ENCODE measurements around the gene AFF1. TPM values are rescaled to one million over a fixed set of nuclear protein-coding genes. Genes with fewer than 3 reads are reported as not detected.

AFF1 gene
- total RNA-seq, 1 experiment from 2014 or later = 61.9 TPM

- Mint-ChIP-seq H3K4me3 (ENCODE audit: unreplicated experiment) (no peak overlapping the region), H3K36me3 (ENCODE audit: insufficient read depth, unreplicated experiment) (peaks cover 9% of the 10 kb centered on the region), H3K27me3 (ENCODE audit: insufficient read depth, unreplicated experiment) (no peaks in the 10 kb centered on the region), H3K9me3 (ENCODE audit: unreplicated experiment) (no peaks in the 10 kb centered on the region), H3K4me1 (ENCODE audit: insufficient read depth, unreplicated experiment) (no peaks in the 10 kb centered on the region), H3K27ac (ENCODE audit: low read depth, unreplicated experiment) (no peak overlapping the region)
- no peak for DNase-seq (ENCODE audit: unreplicated experiment)
- CTCF ChIA-PET = interaction anchor here (1.4 kb wide), 1 partner anchor 22 kb away, joined by 3 read pairs; no protein-coding TSS in a partner anchor
- no TSS peak for BruUV-seq (replicated peaks)
- intact Hi-C loops (cut with micrococcal nuclease) = no loop called here
- TF ChIP-seq CTCF (IDR thresholded peaks at IDR 0.05; ENCODE audit: unreplicated experiment) = no peak
- POLR2A ChIA-PET = no interaction called here
These were observed 237.1 kb downstream of the AFF1 start for GRCh38 chr4:87171944-87172343.

DNA sequence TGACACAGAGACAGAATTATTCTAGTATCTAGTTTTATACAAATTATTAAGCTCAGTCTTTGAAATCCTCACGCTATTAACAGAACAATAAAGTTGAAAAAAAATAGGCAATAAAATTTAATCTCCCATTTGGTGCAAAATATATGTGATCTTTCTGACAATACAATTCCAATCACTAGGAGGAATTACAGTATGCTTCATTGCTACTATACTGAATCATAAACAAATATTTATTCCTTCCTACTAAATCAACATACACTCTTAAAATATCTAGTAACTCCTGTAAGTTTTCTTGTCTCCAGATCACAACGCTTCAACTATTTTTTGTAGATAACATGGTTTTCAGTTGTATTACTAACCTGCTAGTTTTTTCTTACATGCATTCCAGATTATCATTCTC lies 239.9 kb downstream of the AFF1 start:
- H3K9me3 Mint-ChIP-seq (ENCODE audit: unreplicated experiment) = no peaks in the 10 kb centered on the region
- H3K27me3 Mint-ChIP-seq (ENCODE audit: insufficient read depth, unreplicated experiment) = no peaks in the 10 kb centered on the region
- no peak overlapping the region for H3K27ac Mint-ChIP-seq (ENCODE audit: low read depth, unreplicated experiment)
- H3K4me3 Mint-ChIP-seq (ENCODE audit: unreplicated experiment) = no peak overlapping the region
- DNase-seq (ENCODE audit: unreplicated experiment) = no peak
- ChIA-PET POLR2A (no interaction called here), CTCF (interaction anchor here (1.0 kb wide), 1 partner anchor 60 kb away, joined by 3 read pairs; no protein-coding TSS in a partner anchor)
- H3K4me1 Mint-ChIP-seq (ENCODE audit: insufficient read depth, unreplicated experiment) = no peaks in the 10 kb centered on the region
- no peaks in the 10 kb centered on the region for H3K36me3 Mint-ChIP-seq (ENCODE audit: insufficient read depth, unreplicated experiment)
- intact Hi-C loops (cut with micrococcal nuclease) = no loop called here
- no peak for TF ChIP-seq CTCF (IDR thresholded peaks at IDR 0.05; ENCODE audit: unreplicated experiment)
- BruUV-seq (replicated peaks) = no TSS peak

DNA sequence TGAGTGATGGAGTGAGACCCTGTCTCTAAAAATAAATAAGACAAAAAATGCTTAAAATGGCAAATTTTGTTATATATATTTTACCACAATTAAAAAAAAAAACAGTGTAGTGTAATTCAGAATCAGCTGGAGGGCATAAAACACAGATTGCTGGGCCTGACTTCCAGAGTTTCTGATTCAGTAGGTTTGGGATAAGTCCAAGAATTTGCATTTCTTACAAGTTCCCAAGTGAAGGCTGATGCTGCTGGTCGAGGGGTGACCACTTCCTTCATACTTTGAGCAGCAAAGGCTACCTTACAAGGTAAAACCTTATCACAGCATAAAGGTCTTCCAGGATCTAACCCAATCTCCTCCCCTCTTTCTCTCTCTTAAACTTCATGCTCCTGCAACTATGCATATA lies 244.9 kb downstream of the AFF1 start:
- H3K9me3 Mint-ChIP-seq (ENCODE audit: unreplicated experiment) = no peaks in the 10 kb centered on the region
- no peaks in the 10 kb centered on the region for H3K4me1 Mint-ChIP-seq (ENCODE audit: insufficient read depth, unreplicated experiment)
- no peak for TF ChIP-seq CTCF (IDR thresholded peaks at IDR 0.05; ENCODE audit: unreplicated experiment)
- no peaks in the 10 kb centered on the region for H3K27me3 Mint-ChIP-seq (ENCODE audit: insufficient read depth, unreplicated experiment)
- no TSS peak for BruUV-seq (replicated peaks)
- no peak for DNase-seq (ENCODE audit: unreplicated experiment)
- H3K27ac Mint-ChIP-seq (ENCODE audit: low read depth, unreplicated experiment) = no peak overlapping the region
- intact Hi-C loops (cut with micrococcal nuclease) = no loop called here
- no peak overlapping the region for H3K4me3 Mint-ChIP-seq (ENCODE audit: unreplicated experiment)
- POLR2A ChIA-PET = no interaction called here
- H3K36me3 Mint-ChIP-seq (ENCODE audit: insufficient read depth, unreplicated experiment) = no peaks in the 10 kb centered on the region
- CTCF ChIA-PET = no interaction called here

GRCh38 chr4:87180767-87181166 lies 246.0 kb downstream of the AFF1 start:
- ChIA-PET CTCF (interaction anchor here (0.6 to 0.7 kb wide), 3 partner anchors 27 to 409 kb away, joined by 3 to 5 read pairs (median 3); no protein-coding TSS in a partner anchor), POLR2A (interaction anchor here (1.1 kb wide), 1 partner anchor 19 kb away, joined by 3 read pairs; no protein-coding TSS in a partner anchor)
- Mint-ChIP-seq H3K27me3 (ENCODE audit: insufficient read depth, unreplicated experiment) (no peaks in the 10 kb centered on the region), H3K4me3 (ENCODE audit: unreplicated experiment) (no peak overlapping the region), H3K36me3 (ENCODE audit: insufficient read depth, unreplicated experiment) (no peaks in the 10 kb centered on the region), H3K27ac (ENCODE audit: low read depth, unreplicated experiment) (no peak overlapping the region), H3K9me3 (ENCODE audit: unreplicated experiment) (no peaks in the 10 kb centered on the region), H3K4me1 (ENCODE audit: insufficient read depth, unreplicated experiment) (no peaks in the 10 kb centered on the region)
- intact Hi-C loops (cut with micrococcal nuclease) = no loop called here
- no TSS peak for BruUV-seq (replicated peaks)
- TF ChIP-seq CTCF (IDR thresholded peaks at IDR 0.05; ENCODE audit: unreplicated experiment) = no peak
- DNase-seq (ENCODE audit: unreplicated experiment) = no peak

Data from MCF 10A (cell line).